ENCODE data around the gene VEZF1. TPM values are rescaled to one million over a fixed set of nuclear protein-coding genes. Genes with fewer than 3 reads are reported as not detected.
A peak's percentile ranks its signal among the peaks of the same experiment; 100 is the strongest.

Gene VEZF1
- total RNA-seq, 1 donor from 2014 or later, result 50.9 TPM

GRCh38 chr17:57948169-57948554, 39.9 kb downstream of the VEZF1 start:
- Histone ChIP-seq H3K9ac (ENCODE audit: low read length) (peak overlapping the region; percentile 69), H3K4me2 (ENCODE audit: low read length) (peak overlapping the region; percentile 83), H3K27ac (ENCODE audit: low read depth, low read length) (peak overlapping the region; percentile 83), H3K79me2 (ENCODE audit: insufficient read depth, low read length) (peaks cover 61% of the 10 kb centered on the region), H3K27me3 (ENCODE audit: insufficient read depth, low read length) (no peaks in the 10 kb centered on the region), H2AFZ (ENCODE audit: low read depth, low read length) (no peak overlapping the region), H4K20me1 (ENCODE audit: insufficient read depth, low read length) (peaks cover 5% of the 10 kb centered on the region), H3K36me3 (ENCODE audit: insufficient read depth, low read length) (no peaks in the 10 kb centered on the region), H3K4me3 (ENCODE audit: insufficient read depth, low read depth, low read length) (peak overlapping the region; percentile 18), H3K9me3 (ENCODE audit: insufficient read depth, low read depth, low read length) (no peaks in the 10 kb centered on the region), H3K4me1 (ENCODE audit: insufficient read depth, low read length) (peaks cover 52% of the 10 kb centered on the region)
- no peak for DNase-seq (ENCODE audit: low read depth)
- peak overlapping the region; percentile 97 for H3K27ac Mint-ChIP-seq (ENCODE audit: unreplicated experiment)
- peak overlapping the region; percentile 70 for H3K4me3 Mint-ChIP-seq (ENCODE audit: unreplicated experiment)
- no peaks in the 10 kb centered on the region for H3K27me3 Mint-ChIP-seq (ENCODE audit: low read depth, unreplicated experiment)
- peaks cover 74% of the 10 kb centered on the region for H3K4me1 Mint-ChIP-seq (ENCODE audit: low read depth, unreplicated experiment)
- peaks cover 3% of the 10 kb centered on the region for H3K36me3 Mint-ChIP-seq (ENCODE audit: low read depth, unreplicated experiment)
- no peaks in the 10 kb centered on the region for H3K9me3 Mint-ChIP-seq (ENCODE audit: unreplicated experiment)
- TF ChIP-seq CTCF (IDR thresholded peaks at IDR 0.05; ENCODE audit: insufficient read depth, low read depth, low read length) (no peak), EZH2 (IDR thresholded peaks at IDR 0.05; ENCODE audit: insufficient read depth, low read length) (no peak)
- no peak for FAIRE-seq

- Mint-ChIP-seq H3K36me3 (ENCODE audit: low read depth, unreplicated experiment) (peaks cover 3% of the 10 kb centered on the region), H3K27ac (ENCODE audit: unreplicated experiment) (peak overlapping the region; percentile 85), H3K4me3 (ENCODE audit: unreplicated experiment) (peak overlapping the region; percentile 17), H3K9me3 (ENCODE audit: unreplicated experiment) (no peaks in the 10 kb centered on the region), H3K4me1 (ENCODE audit: low read depth, unreplicated experiment) (peaks cover 69% of the 10 kb centered on the region), H3K27me3 (ENCODE audit: low read depth, unreplicated experiment) (no peaks in the 10 kb centered on the region)
- Histone ChIP-seq H2AFZ (ENCODE audit: low read depth, low read length) (no peak overlapping the region), H3K36me3 (ENCODE audit: insufficient read depth, low read length) (no peaks in the 10 kb centered on the region), H3K27me3 (ENCODE audit: insufficient read depth, low read length) (no peaks in the 10 kb centered on the region), H3K4me2 (ENCODE audit: low read length) (peak overlapping the region; percentile 81), H3K4me3 (ENCODE audit: insufficient read depth, low read depth, low read length) (no peak overlapping the region), H3K79me2 (ENCODE audit: insufficient read depth, low read length) (peaks cover 54% of the 10 kb centered on the region), H3K9me3 (ENCODE audit: insufficient read depth, low read depth, low read length) (no peaks in the 10 kb centered on the region), H4K20me1 (ENCODE audit: insufficient read depth, low read length) (peaks cover 6% of the 10 kb centered on the region), H3K9ac (ENCODE audit: low read length) (peak overlapping the region; percentile 45), H3K27ac (ENCODE audit: low read depth, low read length) (peak overlapping the region; percentile 83), H3K4me1 (ENCODE audit: insufficient read depth, low read length) (peaks cover 52% of the 10 kb centered on the region)
- DNase-seq (ENCODE audit: low read depth), result no peak
- FAIRE-seq, result no peak
- TF ChIP-seq EZH2 (IDR thresholded peaks at IDR 0.05; ENCODE audit: insufficient read depth, low read length) (no peak), CTCF (IDR thresholded peaks at IDR 0.05; ENCODE audit: insufficient read depth, low read depth, low read length) (no peak)
These were observed 40.7 kb downstream of the VEZF1 start for GRCh38 chr17:57947369-57947768.

DNA sequence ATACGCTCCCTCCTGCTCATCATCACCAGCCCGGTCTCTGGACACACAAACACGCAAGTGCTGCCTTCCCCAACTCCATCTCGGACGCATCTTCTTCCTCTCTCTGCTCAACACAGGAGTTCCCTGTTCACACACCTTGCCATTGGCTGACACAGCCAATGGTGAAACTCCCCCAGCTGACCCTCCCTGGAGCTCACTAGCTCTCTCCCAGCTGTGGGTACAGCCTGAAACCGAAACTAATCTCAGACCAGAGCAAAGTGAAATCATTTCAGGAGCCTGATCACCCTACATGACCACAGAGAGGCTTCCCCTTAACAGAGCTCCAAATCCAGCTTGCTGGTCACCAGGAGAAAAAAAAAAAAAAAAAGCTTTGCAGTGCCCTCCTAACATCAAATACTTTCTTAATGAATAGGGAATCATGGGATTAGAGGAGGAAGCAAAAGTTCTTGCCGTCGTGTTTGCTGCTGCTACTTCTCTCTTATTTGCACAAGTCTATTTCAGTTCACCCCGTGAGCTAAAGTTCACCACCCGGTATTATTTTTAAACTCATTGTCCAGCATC, 41.2 kb downstream of the VEZF1 start:
- Histone ChIP-seq H3K9me3 (ENCODE audit: insufficient read depth, low read depth, low read length) (no peaks in the 10 kb centered on the region), H3K9ac (ENCODE audit: low read length) (peak overlapping the region; percentile 45), H3K4me1 (ENCODE audit: insufficient read depth, low read length) (peaks cover 51% of the 10 kb centered on the region), H2AFZ (ENCODE audit: low read depth, low read length) (peak overlapping the region; percentile 15), H3K27me3 (ENCODE audit: insufficient read depth, low read length) (no peaks in the 10 kb centered on the region), H3K36me3 (ENCODE audit: insufficient read depth, low read length) (no peaks in the 10 kb centered on the region), H3K4me2 (ENCODE audit: low read length) (peak overlapping the region; percentile 81), H4K20me1 (ENCODE audit: insufficient read depth, low read length) (peaks cover 11% of the 10 kb centered on the region), H3K27ac (ENCODE audit: low read depth, low read length) (peak overlapping the region; percentile 83), H3K4me3 (ENCODE audit: insufficient read depth, low read depth, low read length) (peak overlapping the region; percentile 20), H3K79me2 (ENCODE audit: insufficient read depth, low read length) (peaks cover 57% of the 10 kb centered on the region)
- Mint-ChIP-seq H3K27me3 (ENCODE audit: low read depth, unreplicated experiment) (no peaks in the 10 kb centered on the region), H3K9me3 (ENCODE audit: unreplicated experiment) (no peaks in the 10 kb centered on the region), H3K36me3 (ENCODE audit: low read depth, unreplicated experiment) (peaks cover 3% of the 10 kb centered on the region), H3K27ac (ENCODE audit: unreplicated experiment) (peak overlapping the region; percentile 85), H3K4me3 (ENCODE audit: unreplicated experiment) (peak overlapping the region; percentile 17), H3K4me1 (ENCODE audit: low read depth, unreplicated experiment) (peaks cover 70% of the 10 kb centered on the region)
- DNase-seq (ENCODE audit: low read depth) (peak; percentile 56), FAIRE-seq (no peak)
- TF ChIP-seq EZH2 (IDR thresholded peaks at IDR 0.05; ENCODE audit: insufficient read depth, low read length) (no peak), CTCF (IDR thresholded peaks at IDR 0.05; ENCODE audit: insufficient read depth, low read depth, low read length) (no peak)
